HG03039 (cell line): ENCODE measurements around the gene DYNC2LI1.
"Not testable (repeated sequence)": the region's sequence is repeated elsewhere in the genome, so short reads cannot be mapped to it uniquely, and the experiment has no call there.

Experiments used
- ATAC-seq: cut with Tn5 transposase; IDR thresholded peaks from one replicate; pipeline ENCODE4 v1.9.1; 2021; ENCODE audit warnings: mild to moderate bottlenecking, moderate library complexity; ENCODE audit not compliant: unreplicated experiment

DYNC2LI1 gene

GRCh38 chr2:43773876-43774613, at the start of gene DYNC2LI1:
Gene DYNC2LI1 (plus strand): TSS chr2:43774039. CDS start chr2:43774139, 100 bp downstream.
- ATAC-seq, result peak; percentile 99

DNA sequence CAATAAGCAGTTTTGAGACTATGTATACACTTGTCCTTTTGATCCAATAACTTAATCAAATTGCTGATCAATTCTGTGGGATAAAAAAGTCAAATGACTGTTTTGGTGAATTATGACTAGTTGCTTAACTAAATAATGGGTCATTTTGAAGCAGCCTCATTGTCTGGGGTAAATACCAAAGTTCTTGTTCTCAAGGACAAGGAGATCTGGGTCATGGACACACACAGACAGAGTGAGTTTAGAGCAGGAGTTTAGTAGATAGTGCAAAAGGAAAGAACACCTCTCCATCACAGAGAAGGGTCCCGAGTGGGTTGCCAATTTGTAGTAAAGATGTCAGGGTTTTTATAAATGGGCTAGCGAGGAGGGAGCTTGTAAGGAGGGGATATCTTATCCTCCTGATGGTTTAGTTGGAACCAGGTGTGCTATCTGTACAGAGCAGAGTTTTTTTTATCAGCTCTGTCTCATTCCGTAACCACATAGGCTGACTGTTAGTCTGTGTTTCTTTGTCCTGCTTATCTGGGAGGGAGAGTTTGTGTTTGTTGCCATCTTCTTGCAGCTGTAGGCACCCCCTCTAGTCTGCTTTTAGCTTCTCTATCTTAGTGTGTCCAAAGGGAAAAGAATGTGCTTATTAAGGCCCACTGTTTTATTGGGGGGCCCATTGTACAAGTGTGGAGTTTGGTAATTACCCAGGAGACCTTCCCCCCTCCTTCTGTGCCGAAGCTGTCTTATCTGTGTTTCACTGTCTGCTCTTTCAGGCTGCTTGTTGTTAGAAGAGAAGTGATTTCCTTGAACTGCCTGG, 48.9 kb upstream of the DYNC2LI1 start:
- ATAC-seq, result no peak

DNA sequence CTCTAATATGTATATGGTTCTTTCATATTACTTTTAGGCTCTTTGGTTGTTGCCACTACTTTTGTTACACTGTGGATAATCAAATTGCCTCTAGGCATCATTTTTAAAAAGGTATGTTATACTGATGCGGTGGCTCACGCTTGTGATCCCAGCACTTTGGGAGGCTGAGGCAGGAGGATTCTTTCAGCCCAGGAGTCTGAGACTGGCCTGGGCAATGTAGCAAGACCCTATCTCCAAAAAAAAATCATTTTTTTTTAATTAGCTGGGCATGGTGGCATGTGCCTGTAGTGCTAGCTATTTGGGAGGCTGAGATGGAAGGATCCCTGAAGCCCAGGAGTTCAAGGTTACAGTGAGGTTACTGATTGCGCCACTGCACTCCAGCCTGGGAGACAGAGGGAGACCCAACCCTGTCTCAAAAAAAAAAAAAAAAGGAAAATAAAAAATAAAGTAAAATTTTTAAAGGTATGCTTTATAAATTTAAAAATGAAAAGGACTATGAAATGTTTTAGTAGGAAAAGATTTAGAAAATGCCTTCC, 48.1 kb upstream of the DYNC2LI1 start:
- no peak for ATAC-seq

- not testable (repeated sequence) for ATAC-seq
Measured at GRCh38 chr2:43726961-43727633, 46.7 kb upstream of the DYNC2LI1 start.

DNA sequence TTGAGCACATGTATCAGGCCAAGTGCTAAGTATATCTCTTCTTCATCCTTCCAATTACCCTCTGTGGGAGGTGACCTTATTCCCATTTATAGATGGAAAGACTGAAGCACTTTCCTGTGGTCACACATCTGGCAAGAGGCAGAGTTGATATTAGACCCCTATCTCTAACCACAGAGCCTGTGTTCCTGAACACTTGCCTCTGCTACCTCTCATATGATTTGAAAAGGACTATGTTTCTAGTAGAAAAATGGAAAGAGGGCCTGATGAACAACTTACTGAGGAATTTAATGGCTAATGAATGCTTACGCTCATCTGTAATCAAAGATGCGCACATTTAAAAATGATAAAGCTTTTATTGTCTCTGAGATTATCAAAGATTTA, 46.2 kb upstream of the DYNC2LI1 start:
- no peak for ATAC-seq

DNA sequence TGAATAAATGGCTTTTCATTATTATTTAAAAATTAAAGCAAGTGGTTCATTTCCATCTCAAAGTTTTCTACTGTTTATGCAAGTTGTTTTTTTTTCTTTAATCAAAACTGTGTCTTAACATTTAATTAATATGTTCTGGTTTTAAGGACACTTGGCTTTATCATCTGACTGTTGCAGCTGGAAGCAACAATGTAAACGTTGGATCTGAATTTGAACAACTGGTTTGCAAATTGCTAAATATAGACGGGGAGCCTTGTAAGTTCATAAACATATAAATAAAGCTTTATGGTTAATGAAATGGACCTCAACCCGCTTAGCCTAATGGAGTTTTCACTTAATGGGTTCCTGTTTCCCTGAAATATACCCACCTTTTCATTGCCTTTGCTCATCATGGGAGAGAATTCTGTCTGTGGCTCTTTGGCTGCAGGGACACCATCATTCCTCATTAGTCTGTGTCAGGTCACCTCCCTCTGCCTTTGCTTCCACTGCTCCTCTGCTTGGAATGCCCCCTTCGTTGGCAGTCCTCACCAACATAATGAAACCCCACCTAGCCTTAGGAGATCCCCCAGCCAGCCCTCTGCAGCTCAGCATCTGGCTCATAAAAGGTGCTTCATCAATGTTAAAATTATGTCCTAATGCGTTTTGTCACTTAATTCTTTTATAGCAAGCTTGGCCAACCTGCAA, 44.2 kb upstream of the DYNC2LI1 start:
- no peak for ATAC-seq

DNA sequence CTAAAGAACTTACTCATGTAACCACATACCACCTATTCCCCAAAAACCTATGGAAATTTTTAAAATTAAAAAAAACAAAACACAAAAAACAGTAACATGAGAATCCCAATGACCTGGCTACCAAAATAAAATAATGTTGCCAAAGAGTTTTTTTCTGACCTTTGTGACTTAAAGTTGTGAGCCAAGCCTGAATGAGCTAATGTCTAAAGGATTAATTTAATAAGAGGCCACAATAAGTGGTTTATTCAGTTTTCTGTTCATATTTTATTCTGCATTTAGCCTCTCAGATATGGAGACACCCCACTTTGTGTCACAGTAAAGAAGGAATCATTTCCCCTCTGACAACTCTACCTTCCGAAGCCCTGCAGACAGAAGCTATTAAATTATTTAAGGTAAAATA, 42.6 kb upstream of the DYNC2LI1 start:
- ATAC-seq, result no peak

DNA sequence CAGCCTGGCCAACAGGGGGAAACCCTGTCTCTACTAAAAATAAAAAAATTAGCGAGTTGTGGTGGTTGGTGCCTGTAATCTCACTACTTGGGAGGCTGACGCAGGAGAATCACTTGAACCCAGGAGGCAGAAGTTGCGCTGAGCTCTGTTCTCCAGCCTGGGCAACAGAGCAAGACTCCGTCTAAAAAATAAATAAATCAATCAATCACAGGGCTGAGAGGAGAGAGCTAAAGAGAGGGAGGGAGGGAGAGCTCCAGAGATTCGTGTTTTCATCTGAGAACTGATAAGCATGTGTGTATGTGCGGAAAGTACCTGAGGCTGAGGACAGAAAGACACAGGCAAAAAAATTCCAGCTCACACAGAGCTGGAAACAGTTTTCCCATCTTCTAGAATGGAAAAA, 37.2 kb upstream of the DYNC2LI1 start:
- ATAC-seq, result no peak

GRCh38 chr2:43737097-43737854, 36.6 kb upstream of the DYNC2LI1 start:
- no peak for ATAC-seq

DNA sequence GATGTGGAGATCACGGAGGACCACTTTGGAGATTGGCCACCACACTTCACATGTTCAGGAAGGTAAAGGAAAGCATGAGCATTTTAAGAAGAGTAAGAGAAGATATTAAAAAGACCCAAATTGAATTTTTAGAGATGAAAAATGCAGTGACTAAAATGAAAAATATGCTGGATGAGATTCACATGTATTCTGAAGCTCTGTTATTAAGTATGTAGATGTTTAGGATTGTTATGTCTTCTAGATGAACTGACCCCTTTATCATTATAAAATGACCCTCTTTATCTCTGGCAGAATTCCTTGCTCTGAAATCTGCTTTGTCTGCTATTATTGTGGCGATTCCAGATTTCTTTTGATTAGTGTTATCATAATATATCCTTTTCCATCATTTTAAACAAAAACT, 36.0 kb upstream of the DYNC2LI1 start:
- no peak for ATAC-seq

DNA sequence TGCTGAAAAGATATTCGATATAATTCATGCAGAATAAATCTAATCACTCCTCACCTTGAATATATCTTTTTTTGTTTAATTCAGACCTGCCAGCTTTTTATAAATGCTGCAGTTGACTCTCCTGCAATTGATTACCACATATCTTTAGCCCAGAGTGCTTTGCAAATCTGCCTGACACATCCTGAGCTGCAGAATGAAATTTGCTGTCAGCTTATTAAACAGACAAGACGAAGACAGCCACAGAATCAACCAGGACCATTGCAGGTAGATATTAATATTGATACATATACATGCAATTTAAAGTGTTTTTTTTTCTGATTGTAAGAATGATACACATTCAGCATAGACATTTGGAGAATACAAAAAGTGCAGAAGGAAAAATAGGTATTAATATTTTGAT, 35.6 kb upstream of the DYNC2LI1 start:
- ATAC-seq, result no peak

DNA sequence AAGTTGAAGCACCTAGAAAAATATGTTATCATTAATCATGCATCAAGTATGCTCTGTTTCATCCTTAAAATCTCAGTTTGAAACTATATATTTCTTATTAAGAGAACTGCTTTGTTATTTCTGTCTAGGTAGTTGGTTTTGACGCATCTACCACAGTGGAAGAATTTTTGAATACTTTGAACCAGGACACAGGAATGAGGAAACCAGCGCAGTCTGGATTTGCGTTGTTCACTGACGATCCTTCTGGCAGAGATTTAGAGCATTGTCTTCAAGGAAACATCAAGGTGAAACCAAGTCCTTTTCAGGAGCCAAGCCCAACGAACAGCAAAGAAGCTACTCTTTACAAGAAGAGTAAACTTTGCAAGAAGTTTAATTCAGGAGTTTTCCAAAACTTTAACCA, 30.1 kb upstream of the DYNC2LI1 start:
- no peak for ATAC-seq

GRCh38 chr2:43745457-43745856, 28.4 kb upstream of the DYNC2LI1 start:
- ATAC-seq, result no peak

DNA sequence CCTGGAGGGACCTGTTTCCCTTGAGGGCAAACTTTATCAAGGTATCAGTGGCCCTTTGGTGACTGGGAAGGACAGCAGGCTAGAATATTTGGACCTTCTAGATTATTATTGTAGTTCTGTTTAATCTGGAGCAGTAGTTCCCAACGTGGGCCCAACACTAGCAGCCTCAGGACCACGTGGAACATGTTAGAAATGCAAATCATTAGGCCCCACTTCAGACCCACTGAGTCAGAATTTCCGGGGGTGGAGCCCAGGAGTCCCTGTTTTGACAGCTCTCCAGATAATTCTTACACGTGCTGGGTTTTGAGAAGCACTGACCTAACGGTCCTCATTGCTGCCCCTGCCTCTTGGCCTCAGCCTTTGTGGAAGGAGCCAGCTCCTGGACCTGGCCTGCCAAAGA, 25.5 kb upstream of the DYNC2LI1 start:
- ATAC-seq, result no peak

DNA sequence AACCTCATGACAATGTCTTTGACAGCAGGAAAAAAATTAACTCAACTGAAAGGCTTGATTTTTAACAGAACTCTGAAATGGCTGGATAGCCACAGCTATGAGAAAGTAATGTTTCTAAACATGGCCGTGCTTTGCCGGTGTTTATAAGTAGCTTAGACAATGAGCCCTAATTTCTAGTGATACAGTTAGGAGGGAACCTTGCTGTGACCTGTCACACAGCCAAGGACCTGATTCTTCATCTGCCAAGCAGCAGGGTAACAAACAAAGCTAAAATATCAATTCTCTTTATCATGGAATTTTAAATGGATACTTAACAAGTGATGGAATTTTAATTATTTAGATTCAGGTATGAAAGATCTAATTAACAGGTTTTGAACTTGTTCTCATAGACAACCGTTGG, 24.3 kb upstream of the DYNC2LI1 start:
- ATAC-seq, result no peak

GRCh38 chr2:43751476-43751990, 22.3 kb upstream of the DYNC2LI1 start:
- ATAC-seq, result no peak

GRCh38 chr2:43752302-43752701, 21.5 kb upstream of the DYNC2LI1 start:
- ATAC-seq, result no peak

- ATAC-seq, result no peak
Measured at GRCh38 chr2:43754180-43754579, 19.7 kb upstream of the DYNC2LI1 start.

GRCh38 chr2:43758739-43759138, 15.1 kb upstream of the DYNC2LI1 start:
- ATAC-seq, result no peak

DNA sequence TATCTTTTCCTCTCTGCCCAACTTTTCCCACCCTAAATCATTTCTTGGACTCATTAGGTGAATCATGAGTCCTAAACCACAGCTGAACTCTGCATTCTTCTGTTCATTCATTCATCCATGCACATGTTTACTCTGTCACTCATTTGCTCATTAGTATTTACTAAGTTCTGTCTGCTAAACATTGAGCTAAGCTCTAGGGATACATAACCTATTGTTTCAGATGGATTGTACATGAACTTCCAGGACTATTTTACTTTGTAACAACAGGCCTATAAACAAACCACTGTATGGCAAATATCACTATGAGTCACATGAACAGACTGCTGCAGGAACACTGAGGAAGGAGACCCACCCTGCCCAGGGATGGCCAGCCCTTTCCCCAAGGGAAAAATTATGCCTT, 14.6 kb upstream of the DYNC2LI1 start:
- no peak for ATAC-seq
